ENCODE results near the gene DDX39B. TPM values are rescaled to one million over a fixed set of nuclear protein-coding genes. Genes with fewer than 3 reads are reported as not detected.

Gene DDX39B
- total RNA-seq, 1 donor from 2014 or later, result 308 TPM

Other genes starting within 250 kb of the DDX39B start
- gene HLA-B, start 184.8 kb downstream of the DDX39B start, total RNA-seq, result 256 and 1,456 TPM in 2 replicates
- 40.3 and 57.9 TPM in 2 replicates for gene MICA, start 138.4 kb downstream of the DDX39B start, total RNA-seq
- gene MICB, start 43.9 kb downstream of the DDX39B start, total RNA-seq, result 14.5 and 29.3 TPM in 2 replicates
- gene MCCD1, start 13.0 kb downstream of the DDX39B start, total RNA-seq, result not detected in 2 replicates
- 0.19 and 0.51 TPM in 2 replicates for gene ATP6V1G2, start 4.6 kb upstream of the DDX39B start, total RNA-seq
- gene NFKBIL1, start 5.6 kb upstream of the DDX39B start, total RNA-seq, result 21.0 and 30.8 TPM in 2 replicates
- gene LTA, start 30.3 kb upstream of the DDX39B start, total RNA-seq, result not detected in 2 replicates
- gene TNF, start 33.6 kb upstream of the DDX39B start, total RNA-seq, result 0.17 TPM in 1 of 2 replicates, not detected in the other
- 3.4 and 30.5 TPM in 2 replicates for gene LTB, start 40.4 kb upstream of the DDX39B start, total RNA-seq
- 0.37 TPM in 1 of 2 replicates, not detected in the other for gene LST1, start 44.3 kb upstream of the DDX39B start, total RNA-seq
- gene NCR3, start 51.0 kb upstream of the DDX39B start, total RNA-seq, result not detected in 2 replicates
- not detected in 2 replicates for gene AIF1, start 73.2 kb upstream of the DDX39B start, total RNA-seq
- gene PRRC2A, start 78.7 kb upstream of the DDX39B start, total RNA-seq, result 32.2 and 70.8 TPM in 2 replicates
- 133 and 309 TPM in 2 replicates for gene BAG6, start 110.7 kb upstream of the DDX39B start, total RNA-seq
- gene APOM, start 113.9 kb upstream of the DDX39B start, total RNA-seq, result 0.34 and 0.37 TPM in 2 replicates
- gene C6orf47, start 118.8 kb upstream of the DDX39B start, total RNA-seq, result 20.6 and 28.6 TPM in 2 replicates
- gene GPANK1, start 123.0 kb upstream of the DDX39B start, total RNA-seq, result 11.9 and 12.9 TPM in 2 replicates
- gene CSNK2B, start 124.1 kb upstream of the DDX39B start, total RNA-seq, result 111 and 116 TPM in 2 replicates
- gene LY6G5B, start 128.0 kb upstream of the DDX39B start, total RNA-seq, result 1.8 and 3.2 TPM in 2 replicates
- gene LY6G5C, start 139.1 kb upstream of the DDX39B start, total RNA-seq, result 3.6 and 4.5 TPM in 2 replicates
- 60.7 and 66.9 TPM in 2 replicates for gene ABHD16A, start 161.3 kb upstream of the DDX39B start, total RNA-seq
- gene LY6G6F, start 164.9 kb upstream of the DDX39B start, total RNA-seq, result not detected in 2 replicates
- not detected in 2 replicates for gene LY6G6D, start 173.3 kb upstream of the DDX39B start, total RNA-seq
- gene LY6G6C, start 179.7 kb upstream of the DDX39B start, total RNA-seq, result not detected in 2 replicates
- not detected in 2 replicates for gene MPIG6B, start 181.4 kb upstream of the DDX39B start, total RNA-seq
- 126 and 150 TPM in 2 replicates for gene DDAH2, start 187.3 kb upstream of the DDX39B start, total RNA-seq
- gene CLIC1, start 194.5 kb upstream of the DDX39B start, total RNA-seq, result 543 and 615 TPM in 2 replicates
- gene MSH5, start 198.0 kb upstream of the DDX39B start, total RNA-seq, result 7.1 and 8.5 TPM in 2 replicates
- 1.4 and 2.4 TPM in 2 replicates for gene SAPCD1, start 220.7 kb upstream of the DDX39B start, total RNA-seq
- 0.05 and 0.34 TPM in 2 replicates for gene VWA7, start 235.3 kb upstream of the DDX39B start, total RNA-seq

Measured in dermis blood vessel endothelial cell (primary cell).